Skin of body (tissue), 2 donors: ENCODE measurements around the gene CACNA2D3. TPM values are rescaled to one million over a fixed set of nuclear protein-coding genes. Genes with fewer than 3 reads are reported as not detected.

Experiments used
- DNase-seq: peaks from one replicate; lab custom pipeline; 2025; lab: John Stamatoyannopoulos, UW
- total RNA-seq: library from RNA; depleted of rRNA; stranded (reverse); fragments of >200 nt; gene quantifications from one replicate; pipeline ENCODE4 v1.2.3, GENCODE V29; 2014

The CACNA2D3 gene
- total RNA-seq, 1 donor from 2014 or later, result 1.2 TPM

DNA sequence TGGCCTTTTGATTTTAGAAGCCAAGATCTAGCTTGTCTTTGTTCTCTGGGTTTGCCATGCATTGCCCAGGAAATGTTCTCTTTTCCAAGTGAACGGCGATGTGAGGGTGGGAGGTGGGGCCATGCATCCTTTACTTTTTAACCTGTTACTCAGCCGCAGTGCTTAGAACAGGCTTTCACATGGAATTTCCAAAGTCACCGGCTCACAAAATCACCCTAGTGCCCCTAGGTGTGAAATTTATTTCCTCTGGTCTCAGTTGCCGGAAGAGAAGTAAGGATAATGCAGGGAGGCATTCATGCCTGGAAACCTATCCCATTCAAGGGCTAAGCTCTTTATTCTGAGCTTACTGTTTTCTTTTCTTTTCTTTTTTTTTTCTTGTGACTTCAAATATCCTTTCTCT lies 93.2 kb downstream of the CACNA2D3 start:
- DNase-seq, result no peak

DNA sequence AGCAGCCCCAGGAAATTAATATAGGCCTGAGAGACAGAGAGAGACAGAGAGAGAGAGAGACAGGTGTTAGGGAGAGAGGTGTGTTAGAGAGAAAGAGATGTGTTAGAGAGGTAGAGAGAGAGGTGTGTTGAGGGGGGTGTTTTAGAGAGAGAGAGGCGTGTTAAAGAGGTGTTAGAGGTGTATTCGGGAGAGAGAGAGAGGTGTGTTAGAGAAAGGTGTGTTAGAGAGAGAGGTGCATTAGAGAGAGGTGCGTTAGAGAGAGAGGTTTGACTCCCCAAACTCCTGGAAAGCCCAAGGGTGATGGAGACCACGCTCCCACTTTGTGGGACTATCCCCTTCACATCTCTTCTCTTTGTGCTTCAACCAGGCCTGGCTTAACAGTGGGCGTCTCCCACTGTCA lies 95.5 kb downstream of the CACNA2D3 start:
- DNase-seq, result no peak

DNA sequence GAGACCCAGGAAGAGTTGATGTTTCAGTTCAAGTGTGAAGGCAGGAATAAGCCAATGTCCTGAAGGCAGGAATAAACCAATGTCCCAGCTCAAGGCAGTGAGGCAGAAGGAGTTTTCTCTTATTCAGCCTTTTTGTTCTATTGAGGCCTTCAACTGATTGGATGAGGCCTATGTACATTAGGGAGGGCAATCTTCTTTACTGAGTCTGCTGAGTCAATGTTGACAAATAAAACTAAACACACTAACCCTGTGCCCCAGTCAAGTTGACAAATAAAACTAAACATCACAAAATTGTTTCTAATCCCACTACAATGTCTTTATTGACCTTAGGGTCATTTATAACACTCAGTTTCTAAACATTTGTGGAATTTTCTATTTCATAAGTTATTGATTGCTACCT lies 100.0 kb downstream of the CACNA2D3 start:
- DNase-seq, result no peak

DNA sequence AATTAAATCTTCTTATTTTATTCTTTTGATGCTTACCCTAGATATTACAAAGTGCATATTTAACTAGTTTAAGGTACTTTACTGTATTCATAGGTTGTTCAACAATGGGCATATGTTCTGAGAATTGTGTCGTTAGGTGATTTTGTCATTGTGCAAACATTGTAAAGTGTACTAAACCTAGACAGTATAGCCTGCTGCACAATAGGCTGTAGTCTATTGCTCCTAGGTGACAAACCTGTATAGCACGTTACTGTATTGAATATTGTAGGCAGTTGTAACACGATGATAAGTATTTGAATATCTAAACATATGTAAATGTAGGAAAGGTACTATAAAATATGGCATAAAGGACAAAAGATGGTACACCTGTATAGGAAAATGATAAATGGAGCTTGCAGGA lies 100.7 kb downstream of the CACNA2D3 start:
- DNase-seq, result no peak

DNA sequence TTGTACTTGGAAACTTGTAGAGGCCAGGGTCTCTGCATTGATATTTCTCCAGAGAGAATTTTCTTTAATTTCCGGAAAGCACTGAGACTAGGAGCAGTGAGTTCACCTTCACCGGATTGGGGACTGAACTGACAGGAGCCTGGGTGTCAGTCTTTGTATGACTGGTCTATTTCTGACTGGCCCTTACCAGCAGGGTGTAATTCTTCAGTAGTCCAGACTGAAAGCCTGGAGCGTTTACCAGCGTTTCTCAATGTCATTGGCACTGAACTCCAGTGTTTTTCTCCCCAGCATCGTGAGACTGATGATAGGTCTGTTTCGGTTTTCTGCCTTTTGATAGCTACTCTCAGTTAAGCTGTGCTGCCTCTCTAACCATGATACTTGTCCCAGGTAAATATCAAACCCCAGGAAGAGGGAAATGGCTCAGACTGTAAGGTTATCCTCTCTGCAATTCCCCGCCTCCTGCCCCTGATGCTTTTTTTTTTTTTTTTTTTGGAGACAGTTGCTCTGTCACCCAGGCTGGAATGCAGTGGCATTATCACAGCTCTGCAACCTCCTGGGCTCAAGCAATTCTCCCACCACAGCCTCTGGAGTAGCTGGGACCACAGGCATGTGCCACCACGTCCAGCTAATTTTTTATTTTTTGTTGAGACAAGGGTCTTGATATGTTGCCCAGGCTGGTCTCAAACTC lies 103.6 kb downstream of the CACNA2D3 start:
- no peak for DNase-seq

DNA sequence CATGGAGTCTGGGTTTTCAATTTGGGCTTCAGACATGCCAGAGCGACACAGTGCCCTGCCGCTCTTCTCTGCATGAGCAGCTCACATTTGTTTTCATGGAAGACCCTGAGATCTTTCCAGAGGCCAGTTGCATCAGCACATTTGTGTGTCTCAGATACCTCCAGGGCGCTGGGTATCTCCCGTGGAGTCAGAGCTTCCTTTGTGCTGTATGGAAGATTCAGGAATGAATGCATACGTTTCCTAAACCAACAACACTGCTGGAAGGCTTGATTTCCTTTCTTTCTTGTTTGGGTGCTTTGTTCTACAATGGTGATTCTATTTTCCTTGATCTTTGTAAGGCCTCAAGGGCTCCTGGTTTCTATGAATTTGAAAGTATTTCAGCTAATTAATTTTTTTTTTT lies 106.5 kb downstream of the CACNA2D3 start:
- DNase-seq, result no peak

DNA sequence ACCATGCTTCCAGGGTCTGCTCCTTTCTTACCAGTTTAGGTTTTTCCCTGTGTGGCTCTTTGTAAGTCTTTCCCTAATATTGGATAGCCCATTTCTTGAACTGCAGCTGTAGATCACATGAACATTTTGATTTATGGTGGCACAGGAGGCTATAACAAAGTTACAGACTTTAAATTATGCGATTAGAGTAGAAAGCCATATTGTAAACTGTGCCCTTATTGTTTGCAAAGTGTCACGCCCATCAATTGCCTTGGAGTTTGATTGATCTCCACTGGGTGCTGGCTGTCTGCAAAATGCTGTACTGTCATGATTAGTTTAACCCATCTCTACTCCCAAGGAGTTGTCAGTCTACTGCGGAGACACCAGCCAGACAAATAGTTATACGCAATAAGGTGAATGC lies 110.3 kb downstream of the CACNA2D3 start:
- no peak for DNase-seq

DNA sequence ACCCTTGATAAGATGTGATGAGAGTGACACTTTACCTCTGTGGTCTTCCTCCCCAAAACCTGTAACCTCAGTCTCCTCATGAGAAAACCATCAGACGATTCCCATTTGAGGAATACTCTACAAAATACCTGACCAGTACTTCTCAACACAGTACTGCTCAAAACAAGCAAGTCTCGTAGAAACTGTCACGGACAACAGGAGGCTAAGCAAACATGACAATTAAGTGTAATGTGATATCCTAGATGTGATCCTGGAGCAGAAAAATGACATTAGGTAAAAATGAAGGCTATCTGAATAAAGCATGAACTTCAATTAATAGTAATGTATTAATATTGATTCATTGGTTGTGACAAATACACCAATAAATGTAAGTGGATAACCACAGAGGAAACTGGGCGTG lies 113.6 kb downstream of the CACNA2D3 start:
- no peak for DNase-seq

DNA sequence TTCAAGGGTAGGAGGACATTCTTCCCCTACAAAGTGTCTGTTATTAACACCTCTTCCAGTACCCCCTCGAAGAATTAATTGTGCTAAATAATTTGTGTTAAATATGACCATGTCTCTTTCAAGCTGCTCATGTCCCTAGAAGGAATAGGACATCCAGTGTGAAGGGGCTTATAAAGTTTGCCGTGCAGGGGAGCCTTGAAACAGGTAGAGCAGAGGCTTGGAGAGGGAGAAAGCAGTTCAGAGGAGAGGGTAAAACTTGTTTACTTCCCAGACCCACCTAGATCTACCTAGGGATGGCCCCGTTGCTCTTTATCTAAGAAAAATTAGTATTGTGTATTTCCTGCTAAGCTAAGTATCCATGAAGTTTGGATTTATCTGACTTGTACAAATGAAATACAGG lies 114.8 kb downstream of the CACNA2D3 start:
- DNase-seq, result no peak

DNA sequence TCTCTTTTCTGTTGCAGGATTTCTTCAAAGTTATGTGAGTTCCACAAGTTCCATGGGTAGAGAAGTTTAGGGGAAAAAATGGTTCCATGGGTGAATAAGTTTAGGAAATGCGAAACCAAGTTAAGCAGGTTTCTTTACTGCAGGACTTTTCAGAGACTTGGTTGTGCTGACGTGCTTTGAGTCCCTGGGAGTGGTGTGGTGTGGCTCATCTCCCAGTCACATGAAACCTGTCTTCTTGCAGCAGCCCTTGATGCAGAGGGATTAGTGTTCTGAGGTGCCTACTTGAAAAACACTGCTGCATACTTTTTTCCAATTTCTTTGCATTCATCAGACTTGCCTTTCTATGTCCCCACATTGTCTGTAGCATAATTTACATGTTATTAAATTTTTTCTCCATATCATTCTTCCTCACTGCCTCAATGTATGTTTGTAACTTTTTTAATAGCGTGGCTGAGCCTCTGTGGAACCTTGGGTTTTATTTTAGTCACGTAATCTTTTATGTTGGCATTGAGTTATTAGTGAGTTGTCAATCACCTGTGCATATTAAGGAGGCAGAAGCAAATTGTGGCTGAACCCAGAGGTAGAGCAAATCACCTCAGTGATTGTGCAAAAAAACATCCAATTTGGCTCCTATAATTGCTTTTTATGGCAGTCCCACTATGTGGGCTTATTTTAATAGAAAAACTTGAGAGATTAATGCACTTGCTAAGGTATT lies 115.6 kb downstream of the CACNA2D3 start:
- DNase-seq, result no peak

DNA sequence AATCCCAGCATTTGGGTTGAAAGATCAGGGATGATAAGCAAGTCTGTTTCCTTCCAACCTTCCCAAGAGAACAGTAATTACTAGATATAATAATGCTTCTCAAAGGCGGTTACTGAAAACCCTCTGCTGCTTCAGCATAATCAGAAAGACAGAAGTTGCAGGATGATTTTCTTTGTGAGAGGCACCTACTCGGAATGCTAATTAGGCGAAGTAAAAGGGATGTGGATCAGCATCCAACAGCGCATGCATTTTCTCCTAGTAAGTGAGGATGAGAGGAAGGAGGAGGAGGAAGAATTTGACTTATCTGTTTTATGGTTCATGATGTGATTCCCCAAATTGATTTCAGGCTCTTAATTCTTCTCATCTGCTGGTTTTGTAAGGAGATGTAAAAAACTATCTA lies 118.0 kb downstream of the CACNA2D3 start:
- no peak for DNase-seq

DNA sequence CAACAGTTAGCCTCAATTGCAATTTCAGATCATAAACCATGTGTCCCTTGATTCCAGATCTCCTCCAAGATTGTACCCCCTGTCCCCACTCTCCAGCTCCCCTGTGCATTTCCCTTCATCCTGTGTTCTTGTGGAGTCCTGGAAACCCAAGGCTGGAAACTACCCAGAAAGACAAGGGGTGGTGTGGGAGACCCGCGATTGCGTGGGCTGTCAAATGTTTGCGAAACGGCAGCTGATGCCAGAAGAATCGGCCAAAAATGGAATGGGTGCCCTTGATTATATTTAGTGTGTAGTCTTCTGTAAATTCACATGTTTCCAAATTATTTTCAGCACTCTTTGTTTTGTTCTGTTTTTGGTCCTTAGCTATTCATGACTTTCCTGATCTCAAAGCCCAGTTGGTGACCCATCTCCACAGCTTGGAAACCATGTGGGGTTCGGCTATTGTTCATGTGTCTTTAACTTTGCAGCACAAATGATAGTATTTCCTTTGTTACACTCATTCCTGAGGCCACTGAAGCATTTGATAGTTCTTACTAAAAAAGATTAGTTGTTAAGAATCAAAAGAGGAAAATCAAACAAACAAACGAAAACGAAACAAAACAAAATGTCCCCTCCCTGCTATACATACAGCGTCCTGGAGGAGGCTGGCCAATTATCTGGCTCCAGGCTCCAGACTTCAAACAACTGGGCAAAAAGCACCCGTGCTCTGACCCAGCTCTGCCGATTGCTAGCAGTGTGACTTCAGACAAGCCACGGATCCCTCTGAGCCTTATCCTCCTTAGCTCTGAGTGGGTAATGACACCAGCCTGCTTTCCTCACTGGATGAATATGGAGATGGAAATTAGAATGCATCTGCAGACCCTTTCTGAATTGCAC lies 120.9 kb downstream of the CACNA2D3 start:
- DNase-seq, result no peak

DNA sequence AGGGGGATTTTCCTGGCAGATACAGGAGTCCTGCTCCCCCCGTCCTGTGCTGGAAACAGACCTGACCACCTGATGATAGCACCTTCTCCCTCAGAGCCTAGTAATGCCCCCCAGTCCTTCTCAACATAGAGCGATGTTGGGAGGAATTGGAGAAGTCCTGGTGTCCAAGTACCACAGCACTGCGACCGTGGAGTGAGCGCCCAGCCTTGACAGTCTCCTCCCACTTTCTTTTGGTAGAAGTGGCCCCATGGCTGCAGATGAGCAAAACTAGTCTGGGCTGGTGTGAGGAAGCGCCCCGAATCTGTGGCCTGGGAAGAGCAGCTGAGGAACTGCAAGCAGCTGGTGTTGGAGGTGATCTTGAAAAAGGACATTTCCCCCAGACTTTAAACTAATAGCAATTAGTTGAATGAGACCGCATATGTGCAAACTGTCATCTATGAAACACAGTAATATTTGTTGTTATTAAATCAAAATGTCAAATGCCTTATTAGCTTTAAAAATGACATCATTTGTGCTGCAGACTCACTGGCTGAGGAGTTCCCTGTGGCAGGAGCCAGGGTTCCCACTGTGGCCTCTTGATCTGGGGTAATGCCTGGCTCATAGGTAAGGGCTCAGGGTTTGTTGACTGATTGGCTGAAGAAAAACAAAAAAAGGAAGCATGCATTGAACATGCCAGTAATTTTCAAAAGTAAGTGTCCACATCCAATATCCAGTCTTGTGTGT lies 121.8 kb downstream of the CACNA2D3 start:
- DNase-seq, result no peak

DNA sequence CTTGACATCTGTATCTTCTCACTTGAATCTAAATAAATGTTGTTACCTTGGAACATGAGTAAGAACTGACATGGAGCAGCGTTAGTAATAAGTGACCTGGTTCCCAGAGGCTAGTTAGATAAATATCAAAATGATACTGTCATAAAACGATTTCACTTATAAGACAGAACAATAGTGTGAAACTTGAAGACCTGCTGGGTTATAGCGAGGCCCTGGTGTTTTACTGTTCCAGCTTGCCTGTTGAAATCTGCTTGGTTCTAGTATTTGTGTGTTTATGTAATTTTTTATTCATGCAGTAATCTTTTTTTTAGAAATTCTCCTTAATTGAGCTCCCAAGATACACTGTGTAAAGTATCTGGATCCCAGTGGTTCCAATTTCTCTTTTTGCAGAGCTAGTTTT lies 129.4 kb downstream of the CACNA2D3 start:
- DNase-seq, result no peak

DNA sequence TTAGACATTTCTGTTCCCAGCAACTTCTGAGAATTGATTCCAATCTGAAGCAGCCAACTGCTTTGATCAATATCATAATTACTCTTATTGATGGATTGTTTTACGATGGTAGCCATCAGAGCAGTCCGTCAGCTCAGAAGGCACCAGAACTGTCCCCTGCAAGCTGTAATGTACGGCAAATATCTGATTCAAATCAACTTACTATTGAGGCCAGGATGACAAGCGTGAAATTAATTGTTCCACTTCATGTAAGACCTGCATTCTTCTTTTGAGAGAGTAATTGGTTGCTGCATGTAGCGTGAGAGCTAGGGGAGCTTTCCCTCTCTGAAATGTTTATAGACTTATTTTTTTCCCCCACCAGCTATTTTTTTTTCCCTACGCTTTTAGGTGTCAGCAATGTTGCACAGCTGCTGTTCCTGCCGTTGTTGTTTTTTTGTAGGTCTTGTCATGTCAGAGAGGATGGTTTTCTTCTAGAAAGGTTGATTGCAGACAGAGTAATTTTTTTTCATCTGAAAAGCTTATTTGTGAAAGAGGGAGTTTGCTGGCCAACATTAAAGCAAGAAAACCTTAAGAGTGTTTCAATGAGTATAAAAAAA lies 134.9 kb downstream of the CACNA2D3 start:
- DNase-seq, result no peak

DNA sequence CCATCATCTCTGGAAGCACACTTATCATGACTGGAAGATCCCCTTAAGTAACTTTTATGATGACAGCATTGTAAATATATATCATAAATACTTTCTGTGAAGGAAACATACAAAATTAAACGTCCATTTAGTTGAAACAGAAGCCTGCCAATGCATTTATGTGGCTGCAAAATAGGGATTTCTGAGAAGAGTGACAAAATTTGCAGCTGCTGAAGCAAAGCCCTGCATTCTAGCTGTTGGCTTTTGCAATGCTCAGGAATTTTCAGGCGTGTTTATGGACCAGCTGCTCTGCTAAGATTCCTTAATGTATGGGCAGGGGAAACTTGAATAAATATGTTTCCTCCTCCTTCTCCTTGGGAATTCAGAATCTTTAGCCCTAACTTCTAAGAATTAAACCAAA lies 137.3 kb downstream of the CACNA2D3 start:
- DNase-seq, result peak; percentile 51

DNA sequence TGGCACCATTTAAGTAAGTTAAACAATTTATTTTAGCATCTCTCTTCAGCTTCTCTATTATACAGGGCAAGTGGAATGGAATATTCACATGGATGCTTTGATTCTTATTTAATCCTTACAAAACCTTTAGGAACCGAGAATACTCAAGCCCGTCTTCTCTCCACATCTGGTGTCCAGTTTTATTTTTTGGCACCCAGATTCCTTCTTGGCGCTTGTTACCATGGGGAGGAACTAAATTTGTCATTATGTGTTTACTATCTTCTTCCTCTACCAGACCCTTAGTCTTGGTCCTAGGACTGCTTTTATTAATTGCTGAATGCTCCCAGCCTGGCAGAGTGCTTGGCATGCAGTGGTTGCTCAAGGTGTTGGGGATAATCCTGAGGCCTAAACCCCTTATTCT lies 138.8 kb downstream of the CACNA2D3 start:
- peak; percentile 28 for DNase-seq

DNA sequence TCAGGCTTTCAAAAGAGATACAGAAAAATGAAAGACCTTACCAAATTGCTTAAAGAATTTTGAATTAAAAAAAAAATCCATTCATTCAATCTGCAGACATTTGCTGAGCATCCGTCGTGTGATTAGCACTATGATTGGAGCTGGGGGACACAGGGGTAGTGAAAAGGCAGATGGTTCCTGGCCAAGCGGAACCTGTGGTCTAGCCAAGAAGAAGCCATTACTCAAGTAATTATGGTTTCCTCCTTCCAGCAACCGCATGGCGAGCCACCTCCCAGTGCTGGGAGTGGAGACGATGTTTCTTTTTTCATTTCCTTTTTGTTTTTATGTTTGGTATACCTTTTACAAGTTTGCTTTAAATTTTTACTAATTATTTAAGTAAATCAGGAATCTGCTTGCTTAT lies 140.2 kb downstream of the CACNA2D3 start:
- no peak for DNase-seq

DNA sequence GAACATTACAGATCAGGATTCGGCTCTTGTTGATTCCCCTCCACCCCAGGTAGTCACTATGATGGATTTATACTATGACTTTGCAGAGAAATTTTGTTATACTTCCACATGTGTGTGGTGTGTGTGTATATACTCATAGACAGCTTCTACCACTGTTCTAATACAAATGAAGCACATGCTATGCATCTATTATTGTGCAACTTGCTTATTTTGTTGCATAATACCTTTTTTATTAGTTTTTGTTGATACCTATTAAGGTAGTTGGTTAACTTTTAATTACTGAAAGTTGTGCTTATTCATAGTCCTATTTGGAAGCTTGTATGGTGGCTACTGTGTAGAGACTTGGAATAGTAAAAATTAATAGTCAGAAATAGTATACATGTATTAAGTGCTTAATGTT lies 140.6 kb downstream of the CACNA2D3 start:
- DNase-seq, result no peak

DNA sequence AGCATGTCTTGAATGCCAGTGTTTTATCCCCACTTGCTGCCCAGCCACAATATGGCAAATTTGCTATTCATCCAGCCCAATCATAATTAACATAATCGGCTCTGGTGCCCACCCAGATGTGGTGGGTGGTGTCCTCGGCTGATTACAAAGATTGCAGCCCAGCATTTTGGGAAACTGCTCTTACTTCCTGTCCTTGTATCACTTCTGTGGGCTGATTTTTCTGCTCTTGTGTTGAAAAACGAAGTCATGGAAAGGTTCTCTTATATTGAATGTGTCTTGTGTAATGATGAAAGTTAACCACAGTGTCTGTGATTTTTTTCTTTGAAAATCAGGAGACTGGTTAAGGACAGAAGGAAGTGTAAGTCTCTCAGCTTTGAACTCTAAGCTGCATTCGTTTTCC lies 141.7 kb downstream of the CACNA2D3 start:
- no peak for DNase-seq

DNA sequence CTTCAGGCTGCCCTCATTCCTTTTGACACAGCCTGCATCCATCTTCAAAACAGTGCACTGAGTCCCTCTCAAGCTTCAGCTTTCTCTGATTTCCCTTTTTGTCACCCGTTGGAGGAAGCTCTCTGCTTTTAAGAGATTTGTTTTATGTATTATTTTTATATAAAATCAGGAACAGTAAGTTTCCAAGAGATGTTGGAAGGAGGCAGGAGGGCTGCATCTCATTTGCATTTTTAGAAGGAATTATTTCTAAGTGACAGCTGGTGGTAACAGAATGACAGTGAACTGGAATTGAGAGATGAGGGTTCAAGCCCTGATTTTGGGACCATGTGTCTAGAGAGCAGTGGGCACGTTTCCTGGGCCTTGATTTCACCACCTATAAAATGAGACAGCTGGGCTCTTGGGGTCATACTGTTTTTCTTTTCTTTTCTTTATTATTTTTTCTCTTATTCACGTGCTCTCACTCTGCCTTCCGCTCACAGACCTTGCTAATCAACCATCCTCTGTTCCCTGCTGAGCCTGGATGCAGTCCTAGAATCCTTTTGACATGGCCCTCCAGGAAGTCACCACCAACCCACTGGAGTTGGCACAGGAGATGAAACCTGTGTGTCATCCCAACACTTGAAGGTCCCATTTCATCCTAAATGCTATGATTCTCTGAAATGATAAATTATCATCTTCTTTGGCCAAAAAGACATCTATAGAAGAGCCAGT lies 148.6 kb downstream of the CACNA2D3 start:
- DNase-seq, result no peak
